Duodenal mucosa (tissue), 2 donors: ENCODE results near the gene TMEM106A.

ENCODE experiments used
- H3K27ac ChIP-seq: one replicate; pipeline ENCODE4 v1.7.0; 2013; ENCODE audit warnings: low read depth, low read length
- H3K27me3 ChIP-seq, 2 donors: one replicate each; pipeline ENCODE4 v1.7.0; 2013; ENCODE audit warnings: low read length in 2 of 2, control low read depth in 1 of 2; ENCODE audit not compliant: insufficient read depth in 2 of 2, control insufficient read depth in 1 of 2
- H3K36me3 ChIP-seq, 2 donors: one replicate each; pipeline ENCODE4 v1.7.0; 2013; ENCODE audit warnings: low read length in 2 of 2, control low read depth in 1 of 2; ENCODE audit not compliant: insufficient read depth in 2 of 2, control insufficient read depth in 1 of 2
- H3K4me1 ChIP-seq, 2 donors: one replicate each; pipeline ENCODE4 v1.7.0; 2013; ENCODE audit warnings: low read length in 2 of 2, control low read depth in 1 of 2; ENCODE audit not compliant: insufficient read depth in 2 of 2, control insufficient read depth in 1 of 2
- H3K4me3 ChIP-seq, 2 donors: one replicate each; pipeline ENCODE4 v1.7.0; 2013; ENCODE audit warnings: low read length in 2 of 2, low read depth in 1 of 2
- H3K9ac ChIP-seq, 2 donors: one replicate each; pipeline ENCODE4 v1.7.0; 2013; ENCODE audit warnings: low read length in 2 of 2, low read depth in 1 of 2
- H3K9me3 ChIP-seq, 2 donors: one replicate each; pipeline ENCODE4 v1.7.0; 2013; ENCODE audit warnings: low read length in 2 of 2, control low read depth in 1 of 2; ENCODE audit not compliant: control insufficient read depth in 1 of 2

The TMEM106A gene

GRCh38 chr17:43215341-43215740, 3.7 kb downstream of the TMEM106A start:
- no peak overlapping the region for H3K9ac ChIP-seq
- no peaks in the 10 kb centered on the region for H3K9me3 ChIP-seq
- H3K36me3 ChIP-seq = peaks cover 6 to 28% of the 10 kb centered on the region in 2 donors
- H3K27me3 ChIP-seq = no peaks in the 10 kb centered on the region
- H3K27ac ChIP-seq = no peak overlapping the region
- peaks cover 23 to 34% of the 10 kb centered on the region in 2 donors for H3K4me1 ChIP-seq
- H3K4me3 ChIP-seq = no peak overlapping the region

DNA sequence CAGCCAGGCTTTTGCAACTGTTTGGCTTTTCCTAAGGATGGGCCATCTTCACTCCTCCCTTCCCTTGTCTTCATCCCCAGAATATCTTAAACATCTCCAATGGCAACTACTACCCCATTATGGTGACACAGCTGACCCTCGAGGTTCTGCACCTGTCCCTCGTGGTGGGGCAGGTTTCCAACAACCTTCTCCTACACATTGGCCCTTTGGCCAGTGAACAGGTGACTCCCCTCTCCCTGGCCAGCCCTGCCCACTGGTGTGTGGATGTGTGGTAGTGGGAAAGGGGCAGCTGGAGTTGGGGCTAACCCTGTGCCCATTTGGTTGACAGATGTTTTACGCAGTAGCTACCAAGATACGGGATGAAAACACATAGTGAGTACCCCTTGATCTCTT, 4.7 kb downstream of the TMEM106A start:
- H3K9ac ChIP-seq = no peak overlapping the region
- no peak overlapping the region for H3K4me3 ChIP-seq
- H3K27ac ChIP-seq = no peak overlapping the region
- peaks cover 6 to 31% of the 10 kb centered on the region in 2 donors for H3K36me3 ChIP-seq
- H3K4me1 ChIP-seq = peaks cover 16 to 27% of the 10 kb centered on the region in 2 donors
- no peaks in the 10 kb centered on the region for H3K27me3 ChIP-seq
- no peaks in the 10 kb centered on the region for H3K9me3 ChIP-seq

DNA sequence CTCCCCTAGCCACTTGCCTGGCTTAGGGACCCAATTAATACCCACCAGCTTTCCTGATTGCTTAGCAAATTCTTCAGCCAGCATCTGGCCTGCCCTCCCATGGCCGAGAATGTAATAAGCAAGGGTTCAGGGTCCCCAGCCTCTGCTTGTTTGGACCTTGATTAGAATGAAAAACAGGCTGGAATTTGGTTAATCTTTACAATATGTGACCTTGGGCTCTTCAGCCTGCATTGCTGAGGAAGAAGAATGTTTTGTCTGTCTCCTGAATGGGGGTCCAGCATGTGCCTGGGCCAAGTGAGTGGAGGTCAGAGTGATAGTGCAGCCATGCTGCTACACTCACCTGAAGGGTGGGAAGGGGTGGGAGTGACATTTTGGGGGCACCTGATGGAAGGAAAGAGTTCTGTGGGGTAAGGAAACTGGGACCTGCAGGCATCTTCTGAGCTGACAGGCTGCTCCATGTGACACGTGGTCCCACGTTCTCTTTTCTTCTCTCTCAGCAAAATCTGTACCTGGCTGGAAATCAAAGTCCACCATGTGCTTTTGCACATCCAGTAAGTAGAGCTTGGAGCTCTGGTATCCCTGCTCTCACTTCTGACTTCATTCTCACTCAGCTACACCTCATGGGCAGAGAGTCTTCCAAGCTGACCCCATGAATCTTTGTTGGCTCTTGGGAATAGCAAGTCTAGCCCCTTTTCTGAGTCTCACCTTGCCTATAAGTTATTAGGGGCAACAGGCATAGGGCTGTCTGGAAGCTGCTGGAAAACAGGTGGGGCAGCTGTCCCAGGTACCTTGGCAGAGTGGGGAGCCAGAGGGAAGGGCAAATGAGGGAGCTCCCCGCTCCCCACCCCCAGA, 5.3 kb downstream of the TMEM106A start:
- H3K36me3 ChIP-seq = peaks cover 6 to 31% of the 10 kb centered on the region in 2 donors
- no peaks in the 10 kb centered on the region for H3K27me3 ChIP-seq
- H3K27ac ChIP-seq = no peak overlapping the region
- H3K9ac ChIP-seq = no peak overlapping the region
- peaks cover 16 to 24% of the 10 kb centered on the region in 2 donors for H3K4me1 ChIP-seq
- H3K4me3 ChIP-seq = no peak overlapping the region
- no peaks in the 10 kb centered on the region for H3K9me3 ChIP-seq

DNA sequence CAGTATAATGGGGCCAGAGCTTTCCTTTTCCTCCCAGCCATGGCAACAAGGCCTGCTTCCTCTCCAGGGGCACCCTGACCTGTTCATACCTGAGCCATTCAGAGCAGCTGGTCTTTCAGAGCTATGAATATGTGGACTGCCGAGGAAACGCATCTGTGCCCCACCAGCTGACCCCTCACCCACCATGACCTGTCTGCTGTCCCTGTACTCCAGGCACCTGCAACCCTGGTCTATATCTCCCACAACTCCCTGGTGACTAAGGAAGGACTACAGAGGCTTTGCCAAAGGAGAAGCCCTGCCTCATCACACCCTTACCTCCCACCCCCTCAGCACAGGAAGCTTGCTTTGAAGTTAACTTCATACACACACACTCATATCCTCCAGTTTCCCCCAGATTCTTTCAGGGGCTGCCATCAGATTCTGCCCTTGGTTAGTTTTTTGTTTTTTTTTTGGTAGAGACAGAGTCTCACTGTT, 6.0 kb downstream of the TMEM106A start:
- no peak overlapping the region for H3K27ac ChIP-seq
- H3K4me1 ChIP-seq = peaks cover 11 to 17% of the 10 kb centered on the region in 2 donors
- H3K4me3 ChIP-seq = no peak overlapping the region
- no peaks in the 10 kb centered on the region for H3K9me3 ChIP-seq
- H3K9ac ChIP-seq = no peak overlapping the region
- no peaks in the 10 kb centered on the region for H3K27me3 ChIP-seq
- peaks cover 6 to 31% of the 10 kb centered on the region in 2 donors for H3K36me3 ChIP-seq

- Histone ChIP-seq H3K27ac (no peak overlapping the region), H3K27me3 (no peaks in the 10 kb centered on the region), H3K36me3 (peaks cover 6 to 37% of the 10 kb centered on the region in 2 donors), H3K9me3 (no peaks in the 10 kb centered on the region), H3K9ac (no peak overlapping the region), H3K4me1 (peaks cover 0 to 6% of the 10 kb centered on the region in 2 donors), H3K4me3 (no peak overlapping the region)
These were observed 7.3 kb downstream of the TMEM106A start for GRCh38 chr17:43219001-43219400.

DNA sequence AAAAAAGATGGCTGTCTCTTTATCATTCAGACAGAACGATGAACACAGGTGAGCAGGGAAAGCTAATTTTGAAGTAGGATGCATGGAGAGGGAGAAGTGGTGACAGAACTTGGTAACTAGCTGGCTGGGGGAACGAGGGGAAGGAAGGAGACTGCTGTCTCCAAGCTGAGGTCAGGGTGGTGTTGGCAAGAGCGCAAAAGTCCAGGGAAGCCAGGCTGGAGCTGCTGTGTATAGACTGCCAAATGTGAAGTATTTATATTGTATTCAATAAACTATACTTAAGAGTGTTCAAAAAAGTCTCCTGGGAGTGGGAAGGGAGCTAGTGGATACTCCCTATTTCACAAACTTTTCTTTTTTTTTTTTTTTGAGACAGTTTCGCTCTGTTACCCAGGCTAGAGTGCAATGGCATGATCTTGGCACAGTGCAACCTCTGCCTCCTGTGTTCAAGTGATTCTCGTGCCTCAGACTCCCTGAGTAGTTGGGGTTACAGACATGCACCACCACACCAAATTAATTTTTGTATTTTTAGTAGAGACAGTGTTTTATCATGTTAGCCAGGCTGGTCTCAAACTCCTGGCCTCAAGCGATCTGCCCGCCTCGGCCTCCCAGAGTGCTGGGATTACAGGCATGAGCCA, 8.2 kb downstream of the TMEM106A start:
- Histone ChIP-seq H3K27ac (no peak overlapping the region), H3K4me1 (peaks cover 0 to 6% of the 10 kb centered on the region in 2 donors), H3K9me3 (no peaks in the 10 kb centered on the region), H3K9ac (no peak overlapping the region), H3K4me3 (no peak overlapping the region), H3K27me3 (no peaks in the 10 kb centered on the region), H3K36me3 (peaks cover 6 to 39% of the 10 kb centered on the region in 2 donors)

- Histone ChIP-seq H3K27me3 (no peaks in the 10 kb centered on the region), H3K27ac (no peak overlapping the region), H3K4me1 (peaks cover 0 to 6% of the 10 kb centered on the region in 2 donors), H3K4me3 (no peak overlapping the region), H3K9me3 (no peaks in the 10 kb centered on the region), H3K9ac (no peak overlapping the region), H3K36me3 (peaks cover 6 to 36% of the 10 kb centered on the region in 2 donors)
These were observed 8.9 kb downstream of the TMEM106A start for GRCh38 chr17:43220511-43221125.

GRCh38 chr17:43224146-43224705, 12.6 kb downstream of the TMEM106A start:
- no peak overlapping the region for H3K9ac ChIP-seq
- H3K9me3 ChIP-seq = no peaks in the 10 kb centered on the region
- no peak overlapping the region for H3K27ac ChIP-seq

GRCh38 chr17:43226393-43226792, 14.7 kb downstream of the TMEM106A start:
- Histone ChIP-seq H3K36me3 (peaks cover 0 to 12% of the 10 kb centered on the region in 2 donors), H3K27ac (no peak overlapping the region), H3K4me1 (no peaks in the 10 kb centered on the region), H3K9me3 (no peaks in the 10 kb centered on the region), H3K27me3 (no peaks in the 10 kb centered on the region), H3K9ac (no peak overlapping the region), H3K4me3 (no peak overlapping the region)

More at GRCh38 chr17:43224146-43224705, 12.6 kb downstream of the TMEM106A start:
- Histone ChIP-seq H3K27me3 (no peaks in the 10 kb centered on the region), H3K4me1 (no peaks in the 10 kb centered on the region), H3K36me3 (peaks cover under 1 to 17% of the 10 kb centered on the region in 2 donors), H3K4me3 (no peak overlapping the region)
